Smooth muscle cell (in vitro differentiated cells): ENCODE measurements around the gene KITLG. TPM values are rescaled to one million over a fixed set of nuclear protein-coding genes. Genes with fewer than 3 reads are reported as not detected.

Source experiments
- DNase-seq: peaks from one replicate; lab custom pipeline; 2025; ENCODE audit not compliant: unreplicated experiment; lab: John Stamatoyannopoulos, UW
- H2AFZ ChIP-seq: fragments of 200-600 bp; sonication (generic); 2 replicates; pipeline ENCODE4 v1.6.0; 2016; ENCODE audit warnings: antibody characterized with exemption, low read depth, mild to moderate bottlenecking
- H3F3A ChIP-seq: fragments of 200-600 bp; sonication (generic); 2 replicates; pipeline ENCODE4 v1.6.0; 2017; ENCODE audit warnings: antibody characterized with exemption, low read depth
- H3K27ac ChIP-seq: fragments of 200-600 bp; sonication (generic); 2 replicates; pipeline ENCODE4 v1.5.1; 2016; ENCODE audit warnings: low read depth, mild to moderate bottlenecking
- H3K27me3 ChIP-seq: fragments of 200-600 bp; sonication (generic); 2 replicates; pipeline ENCODE4 v1.6.1; 2016; ENCODE audit warnings: low read depth, mild to moderate bottlenecking
- H3K36me3 ChIP-seq: fragments of 200-600 bp; sonication (generic); 2 replicates; pipeline ENCODE4 v1.5.1; 2016; ENCODE audit warnings: low read depth
- H3K4me1 ChIP-seq: fragments of 200-600 bp; sonication (generic); 2 replicates; pipeline ENCODE4 v1.5.1; 2016; ENCODE audit warnings: low read depth
- H3K4me2 ChIP-seq: fragments of 200-600 bp; sonication (generic); 2 replicates; pipeline ENCODE4 v1.6.0; 2016; ENCODE audit warnings: mild to moderate bottlenecking
- H3K4me3 ChIP-seq: fragments of 200-600 bp; sonication (generic); 2 replicates; pipeline ENCODE4 v1.5.1; 2016; ENCODE audit warnings: mild to moderate bottlenecking
- H3K79me2 ChIP-seq: fragments of 200-600 bp; sonication (generic); 2 replicates; pipeline ENCODE4 v1.6.0; 2016; ENCODE audit warnings: low read depth, mild to moderate bottlenecking
- H3K9ac ChIP-seq: fragments of 200-600 bp; sonication (generic); 2 replicates; pipeline ENCODE4 v1.6.0; 2016; ENCODE audit warnings: low read depth
- H3K9me3 ChIP-seq: fragments of 200-600 bp; sonication (generic); replicated peaks from 2 replicates; pipeline ENCODE4 v1.5.1; 2016; ENCODE audit warnings: low read depth
- H4K20me1 ChIP-seq: fragments of 200-600 bp; sonication (generic); 2 replicates; pipeline ENCODE4 v1.6.0; 2016; ENCODE audit warnings: low read depth
- CTCF ChIP-seq: fragments of 200-600 bp; sonication (generic); IDR thresholded peaks from 2 replicates; pipeline ENCODE4 v1.5.1; 2017; ENCODE audit warnings: borderline replicate concordance, mild to moderate bottlenecking, antibody characterized with exemption; ENCODE audit not compliant: insufficient read depth, poor library complexity, severe bottlenecking
- WGBS: methylation state at CpG from one replicate; pipeline ENCODE4 v1.1.7; 2016; ENCODE audit warnings: low lambda C conversion rate; 5-methylcytosine and 5-hydroxymethylcytosine counted together
- polyA plus RNA-seq: library from polyadenylated mRNA; unstranded; fragments of >200 nt; fragmentation: Nextera tagmentation; extraction: Ambion mirVana; gene quantifications from 2 replicates; pipeline ENCODE4 v1.2.1, GENCODE V29; 2016
- total RNA-seq: library from RNA; depleted of rRNA; stranded (reverse); fragments of >200 nt; gene quantifications from 2 replicates; pipeline ENCODE4 v1.2.3, GENCODE V29; 2014

Gene KITLG
- total and polyA plus RNA-seq, 2 experiments from 2014 or later = 2.1 to 8.0 TPM

- no peaks in the 10 kb centered on the region for H3F3A ChIP-seq
- no peak overlapping the region for H3K4me3 ChIP-seq
- H3K4me2 ChIP-seq = no peak overlapping the region
- no peaks in the 10 kb centered on the region for H3K36me3 ChIP-seq
- H3K9ac ChIP-seq = no peak overlapping the region
- WGBS = 63% methylated on average over 3 of the region's 3 CpGs
- no peaks in the 10 kb centered on the region for H3K27me3 ChIP-seq
- DNase-seq = no peak
- no peak overlapping the region for H2AFZ ChIP-seq
- no peak overlapping the region for H3K27ac ChIP-seq
- no peaks in the 10 kb centered on the region for H3K79me2 ChIP-seq
- H3K9me3 ChIP-seq = no peaks in the 10 kb centered on the region
- TF ChIP-seq CTCF = no peak
- H4K20me1 ChIP-seq = no peaks in the 10 kb centered on the region
- H3K4me1 ChIP-seq = no peaks in the 10 kb centered on the region
These were observed 129.1 kb downstream of the KITLG start for GRCh38 chr12:88451205-88451604.

GRCh38 chr12:88450136-88450535 is 130.1 kb downstream of the KITLG start:
- no peak overlapping the region for H3K9ac ChIP-seq
- 88% methylated on average over 1 of the region's 1 CpG for WGBS
- no peak overlapping the region for H3K27ac ChIP-seq
- no peaks in the 10 kb centered on the region for H3K79me2 ChIP-seq
- H3K4me1 ChIP-seq = no peaks in the 10 kb centered on the region
- no peak for TF ChIP-seq CTCF
- H3K9me3 ChIP-seq = no peaks in the 10 kb centered on the region
- H3F3A ChIP-seq = no peaks in the 10 kb centered on the region
- H3K27me3 ChIP-seq = no peaks in the 10 kb centered on the region
- DNase-seq = no peak
- H3K36me3 ChIP-seq = no peaks in the 10 kb centered on the region
- no peak overlapping the region for H3K4me3 ChIP-seq
- H4K20me1 ChIP-seq = no peaks in the 10 kb centered on the region
- H3K4me2 ChIP-seq = no peak overlapping the region
- H2AFZ ChIP-seq = no peak overlapping the region

- no peaks in the 10 kb centered on the region for H3K79me2 ChIP-seq
- no peaks in the 10 kb centered on the region for H3F3A ChIP-seq
- no peaks in the 10 kb centered on the region for H3K36me3 ChIP-seq
- H2AFZ ChIP-seq = no peak overlapping the region
- no peak overlapping the region for H3K27ac ChIP-seq
- H3K4me3 ChIP-seq = no peak overlapping the region
- no peaks in the 10 kb centered on the region for H3K27me3 ChIP-seq
- H4K20me1 ChIP-seq = no peaks in the 10 kb centered on the region
- 90% methylated on average over 5 of the region's 5 CpGs for WGBS
- TF ChIP-seq CTCF = no peak
- no peak overlapping the region for H3K4me2 ChIP-seq
- H3K4me1 ChIP-seq = no peaks in the 10 kb centered on the region
- no peak for DNase-seq
- H3K9me3 ChIP-seq = no peaks in the 10 kb centered on the region
- H3K9ac ChIP-seq = no peak overlapping the region
These were observed 131.8 kb downstream of the KITLG start for GRCh38 chr12:88448337-88448915.

GRCh38 chr12:88445705-88446394 is 134.4 kb downstream of the KITLG start:
- H3K36me3 ChIP-seq = no peaks in the 10 kb centered on the region
- TF ChIP-seq CTCF = no peak
- no peaks in the 10 kb centered on the region for H3K79me2 ChIP-seq
- H3K9ac ChIP-seq = no peak overlapping the region
- DNase-seq = no peak
- no peaks in the 10 kb centered on the region for H3K4me1 ChIP-seq
- H2AFZ ChIP-seq = no peak overlapping the region
- no peaks in the 10 kb centered on the region for H3F3A ChIP-seq
- H3K4me2 ChIP-seq = no peak overlapping the region
- no peaks in the 10 kb centered on the region for H3K27me3 ChIP-seq
- no peak overlapping the region for H3K4me3 ChIP-seq
- H3K27ac ChIP-seq = no peak overlapping the region
- H4K20me1 ChIP-seq = no peaks in the 10 kb centered on the region
- H3K9me3 ChIP-seq = no peaks in the 10 kb centered on the region
